GM21723 (cell line): ENCODE measurements around the gene ERG.

Source experiments
- ATAC-seq: cut with Tn5 transposase; IDR thresholded peaks from one replicate; pipeline ENCODE4 v1.9.1; 2021; ENCODE audit warnings: mild to moderate bottlenecking, moderate library complexity; ENCODE audit not compliant: unreplicated experiment

Gene ERG

GRCh38 chr21:38500073-38500472 lies 1.8 kb upstream of the ERG start:
- ATAC-seq, result no peak

- no peak for ATAC-seq
Observed at GRCh38 chr21:38499296-38499695, 1.0 kb upstream of the ERG start.

DNA sequence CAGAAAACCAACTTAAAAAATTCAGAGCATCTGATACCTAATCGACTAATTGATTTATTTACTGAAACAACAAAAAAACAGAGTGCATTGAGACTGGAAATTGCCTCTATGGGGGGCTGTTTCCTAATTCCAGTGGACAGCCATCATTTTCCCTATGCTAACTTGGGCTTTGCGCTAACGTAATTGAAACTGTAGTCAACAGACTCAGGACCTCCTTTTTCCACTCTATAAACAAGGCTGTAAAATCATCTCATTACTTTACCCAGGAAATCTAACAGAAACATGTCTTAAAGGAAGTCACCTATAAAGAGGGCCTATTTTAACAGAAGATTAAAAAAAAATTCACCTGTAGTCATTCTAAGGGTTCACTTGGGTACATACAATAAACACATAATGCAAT lies 2.1 kb downstream of the ERG start:
- no peak for ATAC-seq

DNA sequence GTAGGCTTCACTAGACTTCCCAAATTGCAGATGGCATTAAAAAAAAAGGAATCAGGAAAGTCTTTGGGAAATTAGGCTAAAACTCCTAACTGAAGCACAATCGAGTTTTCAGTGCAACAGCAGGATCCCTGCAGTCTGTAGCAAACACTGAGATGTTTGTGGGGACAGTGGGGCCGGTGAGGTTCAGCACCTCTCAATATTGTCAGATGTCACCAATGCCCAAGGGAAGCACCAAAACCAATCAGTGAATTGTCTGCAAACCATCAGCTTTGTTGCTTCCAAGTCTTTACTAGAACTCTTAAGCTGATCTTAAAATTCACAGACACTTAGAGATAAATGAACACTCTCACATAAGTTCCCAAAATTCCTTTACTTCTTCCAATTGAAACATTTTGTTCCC lies 2.6 kb downstream of the ERG start:
- ATAC-seq, result no peak

- no peak for ATAC-seq
Observed at GRCh38 chr21:38495242-38495641, 3.0 kb downstream of the ERG start.

- no peak for ATAC-seq
Observed at GRCh38 chr21:38494703-38495102, 3.6 kb downstream of the ERG start.

DNA sequence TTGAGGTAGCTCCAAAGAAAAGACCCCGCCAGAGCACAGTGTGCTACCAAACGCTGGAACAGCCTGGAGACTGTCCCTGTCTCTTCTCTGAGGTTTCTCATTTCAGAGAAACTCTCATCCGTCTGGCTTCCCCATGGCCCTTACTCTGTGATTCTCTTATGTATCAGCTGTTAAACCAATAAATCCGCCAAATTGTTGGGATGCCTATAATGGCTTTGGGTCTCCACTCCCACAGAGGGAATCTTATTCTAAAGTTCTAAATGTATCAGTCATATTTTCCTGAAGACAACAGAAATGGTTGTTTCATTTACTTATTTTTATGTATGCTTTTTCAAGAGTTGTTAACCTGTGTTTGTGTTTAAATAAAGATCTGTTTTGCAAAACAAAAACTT lies 4.0 kb downstream of the ERG start:
- ATAC-seq, result no peak

DNA sequence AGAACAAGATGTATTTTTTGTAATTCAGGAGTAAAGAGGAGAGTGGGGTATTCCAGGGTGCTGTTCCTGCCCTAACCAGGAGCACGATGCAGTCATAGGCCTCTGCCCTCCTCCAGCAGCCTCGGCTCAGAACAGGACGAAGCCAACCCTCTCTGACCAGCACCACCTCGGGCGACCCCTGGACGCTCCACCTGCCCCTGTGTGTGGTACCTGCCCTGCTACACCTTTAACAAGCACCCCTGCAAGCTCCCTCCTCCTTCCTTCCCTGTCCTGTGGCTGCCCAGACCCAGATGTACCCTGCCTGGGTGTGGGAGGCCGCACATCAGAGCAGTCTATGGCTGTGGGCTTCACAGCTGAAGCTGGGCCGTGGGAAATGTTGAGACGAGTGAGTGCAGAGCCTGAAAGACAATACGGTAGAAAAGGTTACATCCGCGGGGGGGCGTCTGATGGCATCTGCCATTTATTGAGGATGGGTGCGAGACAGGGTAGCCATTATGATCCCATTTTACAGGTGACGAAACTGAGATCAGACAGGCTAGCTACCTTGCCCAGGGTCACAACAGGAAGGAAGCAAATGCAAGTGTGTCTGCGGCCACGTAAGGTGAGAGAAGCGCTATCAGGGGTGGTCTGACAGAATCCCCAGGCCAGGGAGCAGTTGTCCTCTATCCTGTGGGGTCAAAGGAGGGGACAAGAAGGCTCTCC lies 4.6 kb downstream of the ERG start:
- ATAC-seq, result no peak

GRCh38 chr21:38492007-38492406 lies 6.3 kb downstream of the ERG start:
- no peak for ATAC-seq

DNA sequence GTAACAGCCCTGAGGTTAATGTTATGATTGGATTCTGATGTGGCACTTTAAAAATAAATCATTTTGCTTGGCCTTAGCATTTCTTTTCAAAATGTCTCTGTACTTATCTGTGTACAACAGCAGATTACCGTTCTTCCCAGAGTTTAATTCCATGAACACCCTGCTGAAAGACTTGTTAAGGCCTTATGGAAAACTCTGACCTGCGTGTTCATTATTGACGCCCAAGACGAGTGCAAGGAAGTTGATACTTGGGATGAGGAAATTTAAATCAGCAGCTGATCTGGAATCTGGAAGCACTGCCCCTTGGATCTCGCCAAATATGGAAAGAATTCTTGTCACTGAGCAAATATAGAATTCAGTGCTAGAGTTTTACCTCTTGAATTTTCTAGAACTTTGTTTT lies 6.7 kb downstream of the ERG start:
- no peak for ATAC-seq

GRCh38 chr21:38490411-38491020 lies 7.8 kb downstream of the ERG start:
- no peak for ATAC-seq

- no peak for ATAC-seq
Observed at GRCh38 chr21:38489729-38490128, 8.5 kb downstream of the ERG start.

GRCh38 chr21:38489271-38489652 lies 9.0 kb downstream of the ERG start:
- ATAC-seq, result no peak

GRCh38 chr21:38488640-38489270 lies 9.5 kb downstream of the ERG start:
- no peak for ATAC-seq

DNA sequence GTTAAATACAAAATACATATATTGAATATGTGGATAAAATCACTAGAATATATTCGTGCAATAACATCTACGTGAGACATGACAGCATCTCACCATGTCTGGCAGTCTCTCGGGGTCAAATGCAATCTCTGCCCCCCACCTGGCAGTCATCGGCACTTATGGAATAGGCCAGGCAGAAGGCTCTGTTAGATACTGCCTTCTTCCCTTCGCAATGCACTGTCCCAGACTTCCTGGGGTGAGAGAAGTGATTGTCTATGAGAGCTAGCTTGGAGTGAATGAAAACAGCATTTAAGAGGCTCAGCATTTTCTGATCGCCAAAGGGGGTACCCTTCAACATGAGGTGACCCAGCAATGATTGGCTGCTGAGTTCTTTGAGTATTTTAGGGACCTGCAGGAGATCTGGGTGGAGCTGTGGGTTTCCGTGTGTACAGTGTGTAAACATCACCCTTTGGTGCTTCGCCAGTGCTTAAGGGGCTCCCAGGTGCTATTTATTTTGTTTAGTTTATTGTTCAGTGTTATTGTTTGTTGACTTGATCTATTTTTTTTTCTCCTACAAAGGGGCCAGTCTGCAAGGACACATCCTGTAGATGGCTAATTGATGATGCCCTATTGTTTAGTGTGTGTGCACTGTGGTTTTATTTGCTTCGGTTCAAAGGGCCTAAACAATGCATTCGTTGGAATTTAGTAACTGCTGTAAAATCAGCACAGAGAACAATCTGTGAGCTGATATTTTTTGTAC lies 10.2 kb downstream of the ERG start:
- no peak for ATAC-seq

DNA sequence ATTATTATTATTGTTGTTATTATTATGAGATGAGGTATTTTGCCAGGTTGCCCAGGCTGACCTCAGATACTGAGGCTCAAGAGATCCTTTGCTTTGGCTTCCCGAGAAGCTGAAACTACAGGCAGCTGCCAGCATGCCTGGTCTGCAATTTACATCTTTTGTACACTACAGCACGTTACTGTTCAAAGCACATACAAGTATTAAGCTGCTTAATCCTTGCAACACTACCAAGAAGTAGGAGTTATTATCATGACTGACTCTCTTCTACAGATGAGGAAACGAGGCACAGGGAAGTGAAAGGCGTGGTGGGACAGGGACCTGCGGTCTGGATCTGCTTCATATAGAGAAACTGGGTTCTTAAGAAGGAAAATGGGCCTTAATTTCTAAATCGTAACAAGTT lies 11.6 kb downstream of the ERG start:
- no peak for ATAC-seq

GRCh38 chr21:38486221-38486620 lies 12.1 kb downstream of the ERG start:
- ATAC-seq, result no peak

GRCh38 chr21:38479641-38480525 lies 18.4 kb downstream of the ERG start:
- ATAC-seq, result no peak

DNA sequence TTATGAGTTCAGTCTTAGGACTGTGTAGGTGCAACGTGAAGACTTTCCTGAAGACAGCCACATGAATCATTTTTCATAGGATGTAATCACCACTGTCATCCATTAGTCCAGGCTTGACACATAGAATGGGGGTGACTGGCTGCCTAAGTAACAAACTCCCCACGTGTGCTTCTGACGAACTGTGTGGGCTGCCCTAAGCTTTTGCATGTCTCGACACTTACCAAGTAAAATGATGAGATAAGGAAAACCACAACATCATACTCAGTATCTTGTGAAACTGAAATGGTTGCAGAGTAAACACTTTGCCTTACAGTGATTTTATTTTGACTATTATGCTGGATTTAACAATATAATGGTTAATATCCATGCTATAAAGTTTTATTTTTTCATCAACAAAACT lies 19.5 kb downstream of the ERG start:
- ATAC-seq, result no peak

GRCh38 chr21:38477226-38477625 lies 21.1 kb downstream of the ERG start:
- ATAC-seq, result no peak

GRCh38 chr21:38476385-38476784 lies 21.9 kb downstream of the ERG start:
- no peak for ATAC-seq
